Common myeloid progenitor, CD34-positive (primary cell): ENCODE data around the gene ARHGAP44.

Experiments
- CTCF ChIA-PET: fragments of 350-600 bp; sonication (Branson Sonifier 250); formaldehyde crosslinking; loops from one replicate; lab custom pipeline; 2021; ENCODE audit warnings: antibody characterized with exemption; lab: Charles Lee
- POLR2A ChIA-PET: fragments of 350-600 bp; sonication (Branson Sonifier 250); formaldehyde crosslinking; loops from one replicate; lab custom pipeline; 2021; ENCODE audit warnings: antibody characterized with exemption; lab: Charles Lee
- DNase-seq, 3 donors: peaks; one replicate each; pipeline versions ENCODE4 v3.0.0 to v3.0.0-alpha.2; 2013
- H3K27ac ChIP-seq, 2 experiments: 1 replicate in 1 of 2; 2 replicates in 1 of 2; pipeline ENCODE4 v1.7.0; 2013; ENCODE audit warnings: inconsistent platforms in 2 of 2, low read length in 2 of 2, mild to moderate bottlenecking in 2 of 2, low read depth in 1 of 2, moderate library complexity in 1 of 2; ENCODE audit not compliant: severe bottlenecking in 2 of 2, insufficient read depth in 1 of 2, poor library complexity in 1 of 2
- H3K27me3 ChIP-seq, 5 experiments: replicated peaks in 2 of 5; 1 replicate in 3 of 5; 2 replicates in 2 of 5; pipeline versions ENCODE4 v1.6.1 to v1.7.0; 2013; ENCODE audit warnings: low read length in 4 of 5, mild to moderate bottlenecking in 2 of 5, moderate library complexity in 2 of 5, inconsistent platforms in 1 of 5; ENCODE audit not compliant: insufficient read depth in 5 of 5, control insufficient read depth in 4 of 5
- H3K36me3 ChIP-seq, 4 experiments: 1 replicate in 2 of 4; 2 replicates in 2 of 4; pipeline versions ENCODE4 v1.6.1 to v1.7.0; 2013; ENCODE audit warnings: low read length in 3 of 4, control low read depth in 1 of 4, mild to moderate bottlenecking in 1 of 4; ENCODE audit not compliant: control insufficient read depth in 4 of 4, insufficient read depth in 4 of 4
- H3K4me1 ChIP-seq, 4 experiments: 1 replicate in 3 of 4; 2 replicates in 1 of 4; pipeline versions ENCODE4 v1.6.1 to v1.7.1; 2013; ENCODE audit warnings: low read length in 3 of 4, mild to moderate bottlenecking in 3 of 4, control low read depth in 1 of 4, inconsistent platforms in 1 of 4, moderate library complexity in 1 of 4; ENCODE audit not compliant: control insufficient read depth in 4 of 4, insufficient read depth in 4 of 4; ENCODE audit errors: control extremely low read depth in 1 of 4
- H3K4me3 ChIP-seq, 7 experiments: 1 replicate in 4 of 7; 2 replicates in 3 of 7; pipeline versions ENCODE4 v1.5.1 to v1.7.0; 2013; ENCODE audit warnings: mild to moderate bottlenecking in 7 of 7, low read length in 6 of 7, moderate library complexity in 6 of 7, inconsistent platforms in 2 of 7, low read depth in 2 of 7, control low read depth in 1 of 7; ENCODE audit not compliant: insufficient read depth in 4 of 7, control insufficient read depth in 1 of 7; ENCODE audit errors: extremely low read depth in 1 of 7
- H3K9me3 ChIP-seq, 5 experiments: 1 replicate in 4 of 5; 2 replicates in 1 of 5; pipeline versions ENCODE4 v1.6.1 to v1.7.1; 2013; ENCODE audit warnings: low read length in 4 of 5, mild to moderate bottlenecking in 2 of 5, inconsistent platforms in 1 of 5, low read depth in 1 of 5, moderate library complexity in 1 of 5; ENCODE audit not compliant: control insufficient read depth in 4 of 5, insufficient read depth in 2 of 5; ENCODE audit errors: control extremely low read depth in 1 of 5
- WGBS: methylation state at CpG from one replicate; pipeline ENCODE4 v1.1.5; 2013; ENCODE audit not compliant: insufficient coverage; 5-methylcytosine and 5-hydroxymethylcytosine counted together

The ARHGAP44 gene

GRCh38 chr17:12794919-12795532 is 5.7 kb downstream of the ARHGAP44 start:
- DNase-seq: peak in 1 of 3 donors; percentile 21
- POLR2A ChIA-PET: no interaction called here
- H3K27me3 ChIP-seq: peaks cover 0 to 20% (median 4%) of the 10 kb centered on the region in 5 experiments
- H3K4me1 ChIP-seq: peaks cover 0 to 15% (median 4%) of the 10 kb centered on the region in 4 experiments
- no peak overlapping the region for H3K4me3 ChIP-seq
- CTCF ChIA-PET: no interaction called here
- H3K9me3 ChIP-seq: no peaks in the 10 kb centered on the region
- no peak overlapping the region for H3K27ac ChIP-seq
- WGBS: 53% methylated on average over 4 of the region's 6 CpGs
- H3K36me3 ChIP-seq: no peaks in the 10 kb centered on the region

GRCh38 chr17:12800855-12801365 is 11.6 kb downstream of the ARHGAP44 start:
- Histone ChIP-seq H3K4me1 (no peaks in the 10 kb centered on the region), H3K27me3 (no peaks in the 10 kb centered on the region), H3K4me3 (no peak overlapping the region), H3K9me3 (no peaks in the 10 kb centered on the region), H3K36me3 (no peaks in the 10 kb centered on the region), H3K27ac (no peak overlapping the region)
- ChIA-PET CTCF (no interaction called here), POLR2A (no interaction called here)
- no peak for DNase-seq
- 90% methylated on average over 2 of the region's 3 CpGs for WGBS

- no peak for DNase-seq
- no peaks in the 10 kb centered on the region for H3K4me1 ChIP-seq
- H3K36me3 ChIP-seq: no peaks in the 10 kb centered on the region
- H3K27me3 ChIP-seq: no peaks in the 10 kb centered on the region
- CTCF ChIA-PET: no interaction called here
- POLR2A ChIA-PET: no interaction called here
- H3K27ac ChIP-seq: no peak overlapping the region
- WGBS: 100% methylated on average over 1 of the region's 1 CpG
- H3K4me3 ChIP-seq: no peak overlapping the region
- H3K9me3 ChIP-seq: peaks cover 0 to 26% (median 6%) of the 10 kb centered on the region in 5 experiments
Measured at GRCh38 chr17:12806630-12807029, 17.3 kb downstream of the ARHGAP44 start.

- Histone ChIP-seq H3K27ac (no peak overlapping the region), H3K27me3 (no peaks in the 10 kb centered on the region), H3K9me3 (peaks cover 0 to 26% (median 6%) of the 10 kb centered on the region in 5 experiments), H3K4me1 (no peaks in the 10 kb centered on the region), H3K4me3 (no peak overlapping the region), H3K36me3 (no peaks in the 10 kb centered on the region)
- POLR2A ChIA-PET: no interaction called here
- no peak for DNase-seq
- WGBS: 97% methylated on average over 3 of the region's 3 CpGs
- CTCF ChIA-PET: no interaction called here
Measured at GRCh38 chr17:12808723-12809122, 19.4 kb downstream of the ARHGAP44 start.

- H3K27ac ChIP-seq: no peak overlapping the region
- H3K4me1 ChIP-seq: no peaks in the 10 kb centered on the region
- CTCF ChIA-PET: no interaction called here
- H3K27me3 ChIP-seq: no peaks in the 10 kb centered on the region
- POLR2A ChIA-PET: no interaction called here
- peaks cover 0 to 19% (median 6%) of the 10 kb centered on the region in 5 experiments for H3K9me3 ChIP-seq
- H3K4me3 ChIP-seq: no peak overlapping the region
- no peaks in the 10 kb centered on the region for H3K36me3 ChIP-seq
- no peak for DNase-seq
- no CpG with 5 or more reads among the region's 5 CpGs for WGBS
Measured at GRCh38 chr17:12812877-12813276, 23.6 kb downstream of the ARHGAP44 start.

GRCh38 chr17:12813664-12814063 is 24.4 kb downstream of the ARHGAP44 start:
- Histone ChIP-seq H3K27ac (no peak overlapping the region), H3K36me3 (no peaks in the 10 kb centered on the region), H3K4me1 (no peaks in the 10 kb centered on the region), H3K9me3 (peaks cover 0 to 11% (median 0%) of the 10 kb centered on the region in 5 experiments), H3K4me3 (no peak overlapping the region), H3K27me3 (no peaks in the 10 kb centered on the region)
- POLR2A ChIA-PET: no interaction called here
- WGBS: 95% methylated on average over 8 of the region's 9 CpGs
- DNase-seq: no peak
- CTCF ChIA-PET: no interaction called here

- no CpG with 5 or more reads among the region's 2 CpGs for WGBS
- CTCF ChIA-PET: no interaction called here
Measured at GRCh38 chr17:12814718-12815117, 25.4 kb downstream of the ARHGAP44 start.

More at GRCh38 chr17:12814718-12815117, 25.4 kb downstream of the ARHGAP44 start:
- POLR2A ChIA-PET: no interaction called here
- H3K27ac ChIP-seq: no peak overlapping the region
- H3K4me3 ChIP-seq: no peak overlapping the region
- peaks cover 0 to 6% (median 0%) of the 10 kb centered on the region in 5 experiments for H3K9me3 ChIP-seq
- H3K4me1 ChIP-seq: no peaks in the 10 kb centered on the region
- H3K27me3 ChIP-seq: no peaks in the 10 kb centered on the region
- DNase-seq: no peak
- H3K36me3 ChIP-seq: no peaks in the 10 kb centered on the region
